EH (cell line): Measurements from ENCODE around the gene ZDHHC14.

Experiments used
- DNase-seq: peaks from one replicate; pipeline ENCODE4 v3.0.0-alpha.2; 2015; ENCODE audit warnings: low read depth

Gene ZDHHC14

GRCh38 chr6:157667211-157668008 lies 286.4 kb downstream of the ZDHHC14 start:
- peak; percentile 92 for DNase-seq

- no peak for DNase-seq
Measured at GRCh38 chr6:157668009-157668401, 287.0 kb downstream of the ZDHHC14 start.

GRCh38 chr6:157668713-157669112 lies 287.7 kb downstream of the ZDHHC14 start:
- DNase-seq: no peak

- no peak for DNase-seq
Measured at GRCh38 chr6:157669323-157669722, 288.3 kb downstream of the ZDHHC14 start.

GRCh38 chr6:157669747-157670216 lies 288.8 kb downstream of the ZDHHC14 start:
- peak; percentile 87 for DNase-seq

- no peak for DNase-seq
Measured at GRCh38 chr6:157670466-157671186, 289.6 kb downstream of the ZDHHC14 start.

- DNase-seq: no peak
Measured at GRCh38 chr6:157672726-157673412, 291.9 kb downstream of the ZDHHC14 start.

- DNase-seq: no peak
Measured at GRCh38 chr6:157673596-157673995, 292.6 kb downstream of the ZDHHC14 start.

- no peak for DNase-seq
Measured at GRCh38 chr6:157674061-157674460, 293.1 kb downstream of the ZDHHC14 start.

GRCh38 chr6:157675831-157676230 lies 294.8 kb downstream of the ZDHHC14 start:
- DNase-seq: no peak

- DNase-seq: no peak
Measured at GRCh38 chr6:157676241-157676640, 295.3 kb downstream of the ZDHHC14 start.

- DNase-seq: no peak
Measured at GRCh38 chr6:157677235-157677634, 296.2 kb downstream of the ZDHHC14 start.

- DNase-seq: peak; percentile 15
Measured at GRCh38 chr6:157679605-157680580, 298.9 kb downstream of the ZDHHC14 start.

- DNase-seq: no peak
Measured at GRCh38 chr6:157681041-157681650, 300.2 kb downstream of the ZDHHC14 start.

GRCh38 chr6:157682856-157683481 lies 302.0 kb downstream of the ZDHHC14 start:
- peak; percentile 43 for DNase-seq

GRCh38 chr6:157683707-157684106 lies 302.7 kb downstream of the ZDHHC14 start:
- DNase-seq: no peak

- DNase-seq: no peak
Measured at GRCh38 chr6:157684620-157685299, 303.8 kb downstream of the ZDHHC14 start.

GRCh38 chr6:157685596-157686280 lies 304.7 kb downstream of the ZDHHC14 start:
- no peak for DNase-seq

- no peak for DNase-seq
Measured at GRCh38 chr6:157688275-157688959, 307.4 kb downstream of the ZDHHC14 start.
